GM23248 (cell line): Measurements from ENCODE around the gene ERC2. TPM values are rescaled to one million over a fixed set of nuclear protein-coding genes. Genes with fewer than 3 reads are reported as not detected.

Source experiments
- DNase-seq: peaks from one replicate; pipeline ENCODE4 v3.0.0-alpha.2; 2015
- H2AFZ ChIP-seq: fragments of 200-600 bp; sonication (generic); 2 replicates; pipeline ENCODE4 v1.6.1; 2016; ENCODE audit warnings: antibody characterized with exemption
- H3F3A ChIP-seq: fragments of 200-600 bp; sonication (generic); 2 replicates; pipeline ENCODE4 v1.6.1; 2016; ENCODE audit warnings: mild to moderate bottlenecking, antibody characterized with exemption, mixed run types; ENCODE audit not compliant: insufficient read depth
- H3K27ac ChIP-seq: fragments of 200-600 bp; sonication (generic); 2 replicates; pipeline ENCODE4 v1.5.1; 2016; ENCODE audit warnings: mild to moderate bottlenecking
- H3K27me3 ChIP-seq: fragments of 200-600 bp; sonication (generic); replicated peaks from 2 replicates; pipeline ENCODE4 v1.6.1; 2016; ENCODE audit warnings: mild to moderate bottlenecking; ENCODE audit not compliant: insufficient read depth
- H3K36me3 ChIP-seq: fragments of 200-600 bp; sonication (generic); 2 replicates; pipeline ENCODE4 v1.6.1; 2016; ENCODE audit warnings: low read depth, mild to moderate bottlenecking
- H3K4me1 ChIP-seq: fragments of 200-600 bp; sonication (generic); 2 replicates; pipeline ENCODE4 v1.6.1; 2016; ENCODE audit warnings: mild to moderate bottlenecking; ENCODE audit not compliant: insufficient read depth
- H3K4me2 ChIP-seq: fragments of 200-600 bp; sonication (generic); one replicate; pipeline ENCODE4 v1.6.1; 2016; ENCODE audit warnings: mild to moderate bottlenecking; ENCODE audit not compliant: unreplicated experiment
- H3K4me3 ChIP-seq: fragments of 200-600 bp; sonication (generic); 2 replicates; pipeline ENCODE4 v1.5.1; 2016; ENCODE audit warnings: mild to moderate bottlenecking
- H3K79me2 ChIP-seq: fragments of 200-600 bp; sonication (generic); 2 replicates; pipeline ENCODE4 v1.6.1; 2016; ENCODE audit warnings: mild to moderate bottlenecking; ENCODE audit not compliant: insufficient read depth
- H3K9ac ChIP-seq: fragments of 200-600 bp; sonication (generic); 2 replicates; pipeline ENCODE4 v1.6.1; 2016; ENCODE audit warnings: mild to moderate bottlenecking
- H3K9me2 ChIP-seq: fragments of 200-600 bp; sonication (generic); 2 replicates; pipeline ENCODE4 v1.6.1; 2016; ENCODE audit warnings: mixed run types, mild to moderate bottlenecking, moderate library complexity; ENCODE audit not compliant: insufficient read depth
- H3K9me3 ChIP-seq: fragments of 200-600 bp; sonication (generic); one replicate; pipeline ENCODE4 v1.6.1; 2017; ENCODE audit warnings: low read depth
- H4K20me1 ChIP-seq: fragments of 200-600 bp; sonication (generic); 2 replicates; pipeline ENCODE4 v1.6.0; 2016; ENCODE audit not compliant: insufficient read depth
- EZH2 ChIP-seq: fragments of 200-600 bp; sonication (generic); IDR thresholded peaks from 2 replicates; pipeline ENCODE4 v1.6.1; 2018; ENCODE audit warnings: antibody characterized with exemption, mild to moderate bottlenecking; ENCODE audit not compliant: insufficient read depth, poor library complexity, severe bottlenecking
- EZH2phosphoT487 ChIP-seq: fragments of 200-600 bp; sonication (generic); IDR thresholded peaks from 2 replicates; pipeline ENCODE4 v1.6.1; 2018; ENCODE audit warnings: antibody characterized with exemption, moderate library complexity, mild to moderate bottlenecking, low read depth; ENCODE audit not compliant: insufficient read depth
- WGBS, 2 experiments: methylation state at CpG; one replicate each; pipeline ENCODE4 v1.1.6; 2015 to 2017; ENCODE audit warnings: low lambda C conversion rate in 2 of 2, low coverage in 1 of 2; ENCODE audit errors: missing lambda C conversion rate in 2 of 2; 5-methylcytosine and 5-hydroxymethylcytosine counted together
- in situ Hi-C: fragments of 300-500 bp; cut with MboI; formaldehyde crosslinking; loops from 2 replicates; pipeline ENCODE4 v1.15.0; 2020
- polyA plus RNA-seq: library from polyadenylated mRNA; unstranded; fragments of >200 nt; fragmentation: Nextera tagmentation; extraction: Ambion mirVana; gene quantifications from 2 replicates; pipeline ENCODE4 v1.2.1, GENCODE V29; 2016
- total RNA-seq: library from RNA; depleted of rRNA; stranded (reverse); fragments of >200 nt; shearing (Covaris generic); gene quantifications from 2 replicates; pipeline ENCODE4 v1.2.3, GENCODE V29; 2014

ERC2 gene
- total and polyA plus RNA-seq, 2 experiments from 2014 or later, result not detected

DNA sequence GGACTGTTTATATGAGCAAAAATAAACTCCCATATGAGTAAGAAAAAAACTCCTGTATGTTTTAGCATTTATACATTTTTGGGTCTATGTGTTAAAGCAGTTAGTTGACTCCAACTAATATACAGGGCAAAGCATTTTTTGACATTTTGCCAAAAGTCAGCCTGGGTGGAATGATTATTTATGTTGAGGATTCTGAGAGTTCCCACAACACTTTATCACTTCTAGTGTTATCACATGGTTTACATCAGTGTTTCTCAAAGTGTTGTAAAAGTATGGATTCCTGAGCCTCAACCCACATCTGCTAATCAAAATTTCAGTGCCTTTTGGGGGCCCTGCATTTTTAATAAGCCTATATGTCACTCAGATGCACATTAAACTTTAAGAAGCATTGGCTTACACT lies 643.9 kb downstream of the ERC2 start:
- no peak overlapping the region for H2AFZ ChIP-seq
- H3F3A ChIP-seq, result no peaks in the 10 kb centered on the region
- no peak overlapping the region for H3K9ac ChIP-seq
- H4K20me1 ChIP-seq, result no peaks in the 10 kb centered on the region
- peaks cover 8% of the 10 kb centered on the region; the same call in 1 of the 2 replicates for H3K27me3 ChIP-seq
- TF ChIP-seq EZH2phosphoT487 (no peak), EZH2 (no peak)
- H3K9me2 ChIP-seq, result no peaks in the 10 kb centered on the region
- no peak overlapping the region for H3K4me3 ChIP-seq
- H3K4me1 ChIP-seq, result peaks cover 4% of the 10 kb centered on the region; the same call in 1 of the 2 replicates
- H3K27ac ChIP-seq, result no peak overlapping the region
- no peak for DNase-seq
- H3K4me2 ChIP-seq, result no peak overlapping the region
- H3K9me3 ChIP-seq, result no peaks in the 10 kb centered on the region
- H3K79me2 ChIP-seq, result no peaks in the 10 kb centered on the region
- in situ Hi-C loops, result no loop called here
- H3K36me3 ChIP-seq, result no peaks in the 10 kb centered on the region

DNA sequence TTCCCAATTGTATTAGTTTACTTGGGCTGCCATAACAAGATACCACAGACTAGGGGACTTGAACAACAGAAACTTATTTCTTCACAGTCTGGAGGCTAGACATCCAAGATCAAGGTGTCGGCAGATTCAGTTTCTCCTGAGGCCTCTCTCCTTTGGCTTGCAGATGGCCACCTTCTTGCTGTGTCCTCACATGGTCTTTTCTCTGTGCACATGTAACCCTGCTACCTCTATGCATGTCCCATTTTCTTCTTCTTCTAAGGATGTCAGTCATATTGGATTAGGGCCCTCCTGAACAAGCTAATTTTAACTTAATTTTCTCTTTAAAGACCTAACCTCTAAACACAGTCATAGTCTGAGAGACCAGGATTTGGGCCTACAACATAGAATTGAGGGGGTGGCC lies 644.4 kb downstream of the ERC2 start:
- Histone ChIP-seq H3K27me3 (peaks cover 8% of the 10 kb centered on the region; the same call in 1 of the 2 replicates), H3K4me3 (no peak overlapping the region), H2AFZ (no peak overlapping the region), H4K20me1 (no peaks in the 10 kb centered on the region), H3K9me3 (no peaks in the 10 kb centered on the region), H3K4me1 (peaks cover 4% of the 10 kb centered on the region; the same call in 1 of the 2 replicates), H3K36me3 (no peaks in the 10 kb centered on the region), H3F3A (no peaks in the 10 kb centered on the region), H3K79me2 (no peaks in the 10 kb centered on the region), H3K9me2 (no peaks in the 10 kb centered on the region), H3K4me2 (no peak overlapping the region), H3K27ac (no peak overlapping the region), H3K9ac (no peak overlapping the region)
- DNase-seq, result no peak
- TF ChIP-seq EZH2phosphoT487 (no peak), EZH2 (no peak)
- in situ Hi-C loops, result no loop called here
- 62 to 70% methylated on average over 1 of the region's 1 CpG for WGBS, 2 experiments

- Histone ChIP-seq H3K36me3 (no peaks in the 10 kb centered on the region), H3K27ac (no peak overlapping the region), H3K9ac (no peak overlapping the region), H3K27me3 (peaks cover 8% of the 10 kb centered on the region), H2AFZ (no peak overlapping the region), H3K79me2 (no peaks in the 10 kb centered on the region), H3K4me3 (no peak overlapping the region), H3K4me1 (peaks cover 4% of the 10 kb centered on the region; the same call in 1 of the 2 replicates), H4K20me1 (no peaks in the 10 kb centered on the region), H3F3A (no peaks in the 10 kb centered on the region), H3K9me3 (no peaks in the 10 kb centered on the region), H3K4me2 (no peak overlapping the region), H3K9me2 (no peaks in the 10 kb centered on the region)
- in situ Hi-C loops, result no loop called here
- TF ChIP-seq EZH2phosphoT487, result no peak
- no peak for TF ChIP-seq EZH2
- DNase-seq, result no peak
These were observed 645.3 kb downstream of the ERC2 start for GRCh38 chr3:55823001-55823400.

DNA sequence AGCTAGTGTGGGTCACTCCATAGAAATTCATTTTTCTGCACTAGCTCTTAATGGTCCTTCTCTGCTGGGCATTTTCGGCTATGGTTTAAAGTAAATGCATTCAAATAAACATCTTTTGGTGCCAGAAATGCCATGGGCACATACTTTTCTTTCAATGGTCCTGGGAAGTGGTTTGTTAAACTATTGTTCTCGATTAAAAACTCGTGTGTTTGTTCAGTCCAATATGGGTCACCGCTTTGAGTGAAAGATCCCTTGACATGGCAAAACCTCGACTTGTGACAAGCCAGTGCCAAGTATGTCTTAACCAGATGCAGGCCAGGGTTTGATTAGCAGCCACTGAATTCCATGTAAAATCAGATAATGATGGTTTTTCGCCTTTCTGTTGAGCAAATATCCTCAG lies 649.3 kb downstream of the ERC2 start:
- Histone ChIP-seq H3K36me3 (no peaks in the 10 kb centered on the region), H3K9ac (no peak overlapping the region), H3K27me3 (peaks cover 11% of the 10 kb centered on the region), H3K27ac (no peak overlapping the region), H3K9me2 (no peaks in the 10 kb centered on the region), H3K4me2 (no peak overlapping the region), H3F3A (no peaks in the 10 kb centered on the region), H3K9me3 (no peaks in the 10 kb centered on the region), H3K79me2 (no peaks in the 10 kb centered on the region), H2AFZ (no peak overlapping the region), H3K4me3 (no peak overlapping the region), H3K4me1 (no peaks in the 10 kb centered on the region), H4K20me1 (no peaks in the 10 kb centered on the region)
- WGBS, 2 experiments, result 5% methylated on average over 6 of the region's 6 CpGs
- in situ Hi-C loops, result no loop called here
- no peak for TF ChIP-seq EZH2phosphoT487
- TF ChIP-seq EZH2, result no peak
- DNase-seq, result no peak

DNA sequence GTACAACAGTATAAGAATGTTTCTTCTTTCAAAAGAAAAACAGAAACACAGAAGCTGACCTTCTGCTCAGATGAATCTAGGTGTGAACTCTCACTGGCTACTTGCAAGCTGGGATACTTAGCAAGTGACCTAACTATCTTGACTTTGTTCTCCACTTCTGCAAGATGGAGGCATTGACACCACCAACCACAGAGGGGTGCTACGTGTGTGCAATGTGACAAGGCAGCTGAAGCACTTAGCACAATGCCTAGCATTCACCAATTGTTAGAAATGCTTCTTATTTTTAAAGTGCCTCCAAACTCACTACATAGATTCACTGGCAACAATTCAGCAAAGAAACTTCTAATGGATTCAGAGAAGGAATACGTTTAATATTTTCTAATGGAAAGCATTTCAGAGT lies 649.8 kb downstream of the ERC2 start:
- no peak for DNase-seq
- no peaks in the 10 kb centered on the region for H3K9me2 ChIP-seq
- in situ Hi-C loops, result no loop called here
- no peak overlapping the region for H3K9ac ChIP-seq
- H3K9me3 ChIP-seq, result no peaks in the 10 kb centered on the region
- H3K4me2 ChIP-seq, result no peak overlapping the region
- no peaks in the 10 kb centered on the region for H3K79me2 ChIP-seq
- no peaks in the 10 kb centered on the region for H4K20me1 ChIP-seq
- no peaks in the 10 kb centered on the region for H3F3A ChIP-seq
- H3K4me3 ChIP-seq, result no peak overlapping the region
- H3K27me3 ChIP-seq, result peaks cover 11% of the 10 kb centered on the region
- no peak overlapping the region for H3K27ac ChIP-seq
- no peaks in the 10 kb centered on the region for H3K4me1 ChIP-seq
- TF ChIP-seq EZH2 (no peak), EZH2phosphoT487 (no peak)
- 10 to 12% methylated on average over 2 of the region's 2 CpGs for WGBS, 2 experiments
- H3K36me3 ChIP-seq, result no peaks in the 10 kb centered on the region
- H2AFZ ChIP-seq, result no peak overlapping the region
